SK-N-SH (cell line): ENCODE data around the gene EML5.

Experiments used
- CTCF ChIP-seq: fragments of 200-600 bp; sonication (generic); IDR thresholded peaks from 2 replicates; pipeline ENCODE4 v1.6.1; 2017; ENCODE audit warnings: antibody characterized with exemption, mild to moderate bottlenecking, moderate library complexity
- MAX ChIP-seq: IDR thresholded peaks from 2 replicates; pipeline ENCODE4 v1.4.0; 2012; ENCODE audit warnings: low read depth
- MEF2A ChIP-seq: IDR thresholded peaks from 2 replicates; pipeline ENCODE4 v1.4.0; 2012; ENCODE audit warnings: low read depth, borderline replicate concordance
- TCF12 ChIP-seq: IDR thresholded peaks from 2 replicates; pipeline ENCODE4 v1.4.0; 2012
- USF1 ChIP-seq: IDR thresholded peaks from 2 replicates; pipeline ENCODE4 v1.4.0; 2012; ENCODE audit warnings: low read depth, borderline replicate concordance
- USF2 ChIP-seq: fragments of 150-350 bp; IDR thresholded peaks from 2 replicates; pipeline ENCODE4 v1.6.1; 2017; ENCODE audit warnings: antibody characterized with exemption, low read length, low read depth, borderline replicate concordance

GRCh38 chr14:88568196-88568595 lies 224.6 kb downstream of the EML5 start:
- TF ChIP-seq MAX (no peak), CTCF (no peak), TCF12 (no peak), USF1 (no peak), USF2 (no peak), MEF2A (no peak)
